Measurements from ENCODE around the gene TEX35.

DNA sequence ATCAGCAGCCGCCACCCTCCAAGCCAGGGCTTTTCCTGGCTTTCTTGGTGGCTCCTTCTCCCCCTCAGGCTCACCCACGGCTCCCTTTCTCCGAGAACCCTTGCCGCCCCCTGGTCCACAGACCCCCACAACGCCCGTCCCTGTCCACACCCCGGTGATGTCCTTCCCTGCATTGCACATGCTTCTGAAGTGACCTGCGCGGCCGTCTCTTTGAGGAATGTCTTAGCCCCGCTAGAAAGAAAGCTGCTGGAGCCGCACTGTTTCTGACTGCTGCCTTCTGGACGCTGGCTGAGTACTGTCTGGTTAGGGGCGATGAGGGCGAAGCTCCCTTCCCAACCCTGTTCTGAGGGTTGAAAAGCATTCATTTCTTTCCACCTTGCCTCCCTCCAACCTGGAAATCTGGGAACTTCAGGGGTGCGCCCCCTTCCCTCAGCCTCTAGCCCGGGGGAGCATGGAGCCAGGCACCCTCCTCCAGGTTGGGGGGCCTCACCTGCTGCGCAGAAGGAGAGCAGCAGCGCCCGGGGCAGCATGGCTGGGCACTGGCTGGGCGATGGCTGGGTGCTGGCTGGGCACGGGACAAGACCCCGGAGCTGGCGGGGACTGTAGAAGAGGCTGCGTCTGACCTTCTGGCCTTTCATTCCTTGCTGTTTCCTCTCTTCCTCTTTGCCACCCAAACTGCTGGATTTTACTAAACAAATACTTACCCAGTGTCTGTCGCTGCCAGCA, 16.3 kb upstream of the TEX35 start, which contains the start of gene CLEC20A:
- TF ChIP-seq, protein P1, sequence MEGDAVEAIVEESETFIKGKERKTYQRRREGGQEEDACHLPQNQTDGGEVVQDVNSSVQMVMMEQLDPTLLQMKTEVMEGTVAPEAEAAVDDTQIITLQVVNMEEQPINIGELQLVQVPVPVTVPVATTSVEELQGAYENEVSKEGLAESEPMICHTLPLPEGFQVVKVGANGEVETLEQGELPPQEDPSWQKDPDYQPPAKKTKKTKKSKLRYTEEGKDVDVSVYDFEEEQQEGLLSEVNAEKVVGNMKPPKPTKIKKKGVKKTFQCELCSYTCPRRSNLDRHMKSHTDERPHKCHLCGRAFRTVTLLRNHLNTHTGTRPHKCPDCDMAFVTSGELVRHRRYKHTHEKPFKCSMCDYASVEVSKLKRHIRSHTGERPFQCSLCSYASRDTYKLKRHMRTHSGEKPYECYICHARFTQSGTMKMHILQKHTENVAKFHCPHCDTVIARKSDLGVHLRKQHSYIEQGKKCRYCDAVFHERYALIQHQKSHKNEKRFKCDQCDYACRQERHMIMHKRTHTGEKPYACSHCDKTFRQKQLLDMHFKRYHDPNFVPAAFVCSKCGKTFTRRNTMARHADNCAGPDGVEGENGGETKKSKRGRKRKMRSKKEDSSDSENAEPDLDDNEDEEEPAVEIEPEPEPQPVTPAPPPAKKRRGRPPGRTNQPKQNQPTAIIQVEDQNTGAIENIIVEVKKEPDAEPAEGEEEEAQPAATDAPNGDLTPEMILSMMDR (IDR thresholded peaks at IDR 0.05; ENCODE audit: low read depth, low read length), result no peak
- no peak for TF ChIP-seq POLR2A (IDR thresholded peaks at IDR 0.05; ENCODE audit: extremely low read depth, insufficient read length)
